Adrenal gland (tissue), 5 donors: ENCODE data around the gene OR10C1.

Experiments used
- CTCF ChIP-seq, 6 experiments: fragments of 450-650 bp in 4 of 6; fragments of 200-600 bp in 2 of 6; sonication (generic) in 1 of 6; IDR thresholded peaks; 1 replicate in 5 of 6; 2 replicates in 1 of 6; pipeline versions ENCODE4 v1.5.1 to v1.8.0; 2016 to 2021; ENCODE audit warnings: antibody characterized with exemption in 6 of 6, mild to moderate bottlenecking in 2 of 6, moderate library complexity in 1 of 6
- POLR2A ChIP-seq, 2 donors: fragments of 450-650 bp; IDR thresholded peaks; one replicate each; pipeline ENCODE4 v1.6.1; 2017; ENCODE audit warnings: antibody characterized with exemption in 2 of 2, mild to moderate bottlenecking in 2 of 2, moderate library complexity in 1 of 2
- donor health status: DM: no; HTN: no; CAD: no.

GRCh38 chr6:29466241-29466640, 27.1 kb downstream of the OR10C1 start:
- no peak for TF ChIP-seq POLR2A (IDR thresholded peaks at IDR 0.05)
- no peak for TF ChIP-seq CTCF (IDR thresholded peaks at IDR 0.05)
